Measurements from ENCODE around the gene CIPC.

CIPC gene

GRCh38 chr14:77114609-77115008 lies 16.6 kb downstream of the CIPC start:
- no peak overlapping the region for H3K4me3 ChIP-seq (ENCODE audit: low read depth, low read length)
- no peak for DNase-seq (ENCODE audit: low read depth, low spot score)
- in situ Hi-C loops (cut with HindIII; ENCODE audit: low sequenced_read_pairs): no loop called here
- TF ChIP-seq CTCF (IDR thresholded peaks at IDR 0.05; ENCODE audit: low read depth, low read length): no peak

- in situ Hi-C loops (cut with HindIII; ENCODE audit: low sequenced_read_pairs): no loop called here
- H3K4me3 ChIP-seq (ENCODE audit: low read depth, low read length): no peak overlapping the region
- no peak for TF ChIP-seq CTCF (IDR thresholded peaks at IDR 0.05; ENCODE audit: low read depth, low read length)
- DNase-seq (ENCODE audit: low read depth, low spot score): no peak
These were observed 18.2 kb downstream of the CIPC start for GRCh38 chr14:77116172-77116817.

- no peak for TF ChIP-seq CTCF (IDR thresholded peaks at IDR 0.05; ENCODE audit: low read depth, low read length)
- H3K4me3 ChIP-seq (ENCODE audit: low read depth, low read length): no peak overlapping the region
- DNase-seq (ENCODE audit: low read depth, low spot score): no peak
- in situ Hi-C loops (cut with HindIII; ENCODE audit: low sequenced_read_pairs): no loop called here
These were observed 21.8 kb downstream of the CIPC start for GRCh38 chr14:77119851-77120250.

GRCh38 chr14:77120771-77121743 lies 23.0 kb downstream of the CIPC start:
- TF ChIP-seq CTCF (IDR thresholded peaks at IDR 0.05; ENCODE audit: low read depth, low read length): no peak
- no peak for DNase-seq (ENCODE audit: low read depth, low spot score)
- in situ Hi-C loops (cut with HindIII; ENCODE audit: low sequenced_read_pairs): no loop called here

GRCh38 chr14:77122526-77123125 lies 24.6 kb downstream of the CIPC start:
- TF ChIP-seq CTCF (IDR thresholded peaks at IDR 0.05; ENCODE audit: low read depth, low read length): no peak
- H3K4me3 ChIP-seq (ENCODE audit: low read depth, low read length): no peak overlapping the region
- in situ Hi-C loops (cut with HindIII; ENCODE audit: low sequenced_read_pairs): no loop called here
- no peak for DNase-seq (ENCODE audit: low read depth, low spot score)

More at GRCh38 chr14:77120771-77121743, 23.0 kb downstream of the CIPC start:
- H3K4me3 ChIP-seq (ENCODE audit: low read depth, low read length): no peak overlapping the region

Measured in astrocyte of the spinal cord (primary cell).